Esophagus muscularis mucosa (tissue), 4 donors: ENCODE data around the gene TEX2.

Experiments used
- EP300 ChIP-seq: sonication (generic); formaldehyde crosslinking; IDR thresholded peaks from one replicate; pipeline ENCODE4 v1.6.1; 2017; ENCODE audit warnings: antibody characterized with exemption
- POLR2A ChIP-seq: fragments of 450-650 bp; IDR thresholded peaks from one replicate; pipeline ENCODE4 v1.6.1; 2017; ENCODE audit warnings: antibody characterized with exemption, moderate library complexity, mild to moderate bottlenecking, low read depth
- TF ChIP-seq, protein P1 (sequence below), 3 experiments: fragments of 200-600 bp in 2 of 3; fragments of 450-650 bp in 1 of 3; sonication (generic) in 2 of 3; IDR thresholded peaks; one replicate each; pipeline ENCODE4 v1.5.1; 2017 to 2019; ENCODE audit warnings: antibody characterized with exemption in 3 of 3, mild to moderate bottlenecking in 2 of 3, moderate library complexity in 1 of 3

DNA sequence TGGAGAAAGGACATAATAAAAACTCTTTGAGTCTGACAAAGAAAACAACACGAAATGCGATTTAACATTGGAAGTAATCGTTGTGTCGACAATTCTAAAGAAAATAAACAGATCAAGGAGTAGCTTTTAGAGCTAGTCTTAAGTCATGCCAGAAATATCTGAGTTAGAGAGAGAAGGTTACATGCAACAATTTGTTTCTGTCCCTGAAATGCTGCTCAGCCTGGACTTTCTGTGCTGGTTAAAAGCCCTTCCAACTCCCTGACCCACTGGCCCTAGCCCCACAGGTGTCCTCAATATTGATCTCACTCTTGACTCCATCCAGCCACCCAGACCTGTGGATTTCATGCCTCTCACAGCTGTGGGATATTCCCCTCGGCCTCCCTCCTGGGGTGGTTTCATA lies 33.2 kb upstream of the TEX2 start:
- TF ChIP-seq, protein P1, sequence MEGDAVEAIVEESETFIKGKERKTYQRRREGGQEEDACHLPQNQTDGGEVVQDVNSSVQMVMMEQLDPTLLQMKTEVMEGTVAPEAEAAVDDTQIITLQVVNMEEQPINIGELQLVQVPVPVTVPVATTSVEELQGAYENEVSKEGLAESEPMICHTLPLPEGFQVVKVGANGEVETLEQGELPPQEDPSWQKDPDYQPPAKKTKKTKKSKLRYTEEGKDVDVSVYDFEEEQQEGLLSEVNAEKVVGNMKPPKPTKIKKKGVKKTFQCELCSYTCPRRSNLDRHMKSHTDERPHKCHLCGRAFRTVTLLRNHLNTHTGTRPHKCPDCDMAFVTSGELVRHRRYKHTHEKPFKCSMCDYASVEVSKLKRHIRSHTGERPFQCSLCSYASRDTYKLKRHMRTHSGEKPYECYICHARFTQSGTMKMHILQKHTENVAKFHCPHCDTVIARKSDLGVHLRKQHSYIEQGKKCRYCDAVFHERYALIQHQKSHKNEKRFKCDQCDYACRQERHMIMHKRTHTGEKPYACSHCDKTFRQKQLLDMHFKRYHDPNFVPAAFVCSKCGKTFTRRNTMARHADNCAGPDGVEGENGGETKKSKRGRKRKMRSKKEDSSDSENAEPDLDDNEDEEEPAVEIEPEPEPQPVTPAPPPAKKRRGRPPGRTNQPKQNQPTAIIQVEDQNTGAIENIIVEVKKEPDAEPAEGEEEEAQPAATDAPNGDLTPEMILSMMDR (IDR thresholded peaks at IDR 0.05), result no peak
- TF ChIP-seq EP300 (no peak), POLR2A (no peak)
